K562 treated with DMSO at 1 percent for 4 hours (cell line): ENCODE results near the gene LIMS1. TPM values are rescaled to one million over a fixed set of nuclear protein-coding genes. Genes with fewer than 3 reads are reported as not detected.

Source experiments
- total RNA-seq: library from RNA; unstranded; fragments of 300-600 nt; gene quantifications from 2 replicates; pipeline ENCODE4 v1.2.3, GENCODE V29; 2022; ENCODE audit not compliant: insufficient read depth

The LIMS1 gene
- total RNA-seq = 105 and 112 TPM in 2 replicates

GRCh38 chr2:108533832-108534583 lies at the start of gene LIMS1:
Gene LIMS1, plus strand, starts transcription at chr2:108534470. Its CDS starts 93 bp downstream, at chr2:108534563.

GRCh38 chr2:108719149-108720044 lies 185.1 kb downstream of the LIMS1 start, which contains the start of gene RANBP2:
Gene RANBP2, plus strand, starts transcription at chr2:108719482. Its CDS starts 125 bp downstream, at chr2:108719607.

Other genes starting within 250 kb of the LIMS1 start
- not detected in 2 replicates for gene SULT1C2, start 245.6 kb upstream of the LIMS1 start, total RNA-seq
- not detected in 2 replicates for gene SULT1C4, start 156.5 kb upstream of the LIMS1 start, total RNA-seq
- gene GCC2, start 85.3 kb upstream of the LIMS1 start, total RNA-seq = 12.2 and 15.0 TPM in 2 replicates
- 18.2 and 20.0 TPM in 2 replicates for gene RANBP2, start 185.0 kb downstream of the LIMS1 start, total RNA-seq